22Rv1 (cell line): ENCODE data around the gene MACROH2A2.

Experiments
- H3K27ac ChIP-seq: fragments of 450-650 bp; 2 replicates; pipeline ENCODE4 v1.5.1; 2017
- CTCF ChIP-seq: fragments of 450-650 bp; IDR thresholded peaks from 2 replicates; pipeline ENCODE4 v1.5.1; 2017; ENCODE audit warnings: mild to moderate bottlenecking
- ZFX ChIP-seq: fragments of 450-650 bp; IDR thresholded peaks from 2 replicates; pipeline ENCODE4 v1.6.1; 2017; ENCODE audit warnings: antibody characterized with exemption, borderline replicate concordance

The MACROH2A2 gene

GRCh38 chr10:70123817-70124216, 71.2 kb downstream of the MACROH2A2 start:
- H3K27ac ChIP-seq, result no peak overlapping the region
- TF ChIP-seq CTCF (no peak), ZFX (no peak)

- H3K27ac ChIP-seq, result no peak overlapping the region
- TF ChIP-seq CTCF (no peak), ZFX (no peak)
Measured at GRCh38 chr10:70124415-70124814, 71.8 kb downstream of the MACROH2A2 start.

GRCh38 chr10:70124918-70125317, 72.3 kb downstream of the MACROH2A2 start:
- no peak overlapping the region for H3K27ac ChIP-seq
- no peak for TF ChIP-seq CTCF
- no peak for TF ChIP-seq ZFX

- TF ChIP-seq ZFX (no peak), CTCF (no peak)
- no peak overlapping the region for H3K27ac ChIP-seq
Measured at GRCh38 chr10:70125918-70126552, 73.4 kb downstream of the MACROH2A2 start.

- H3K27ac ChIP-seq, result no peak overlapping the region
- no peak for TF ChIP-seq ZFX
- TF ChIP-seq CTCF, result no peak
Measured at GRCh38 chr10:70126700-70127395, 74.2 kb downstream of the MACROH2A2 start.

GRCh38 chr10:70130878-70131559, 78.4 kb downstream of the MACROH2A2 start:
- H3K27ac ChIP-seq, result no peak overlapping the region
- TF ChIP-seq ZFX (no peak), CTCF (no peak)

GRCh38 chr10:70131560-70131937, 78.9 kb downstream of the MACROH2A2 start:
- TF ChIP-seq CTCF, result no peak
- no peak for TF ChIP-seq ZFX
- no peak overlapping the region for H3K27ac ChIP-seq
